ENCODE results near the gene OCEL1.

DNA sequence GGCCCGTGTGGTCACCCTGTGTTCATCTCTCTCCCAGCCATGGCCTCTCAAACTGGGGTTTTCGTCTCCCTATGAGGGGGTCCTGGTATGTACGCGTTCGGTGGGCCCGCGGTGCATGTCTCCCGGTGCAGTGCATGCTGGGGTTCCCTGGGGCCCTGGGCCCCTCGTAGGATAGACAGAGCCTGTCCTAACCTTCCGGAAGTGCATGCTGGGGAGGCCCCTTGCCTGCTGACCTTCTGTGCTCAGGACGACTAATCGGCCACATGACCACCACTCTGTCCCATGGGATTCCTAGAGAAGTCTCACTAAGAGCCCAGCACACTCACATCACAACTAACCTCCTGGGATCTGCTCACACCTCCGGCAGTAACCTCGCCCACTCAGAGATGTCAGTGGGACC lies 15.7 kb upstream of the OCEL1 start:
- TF ChIP-seq, protein P1, sequence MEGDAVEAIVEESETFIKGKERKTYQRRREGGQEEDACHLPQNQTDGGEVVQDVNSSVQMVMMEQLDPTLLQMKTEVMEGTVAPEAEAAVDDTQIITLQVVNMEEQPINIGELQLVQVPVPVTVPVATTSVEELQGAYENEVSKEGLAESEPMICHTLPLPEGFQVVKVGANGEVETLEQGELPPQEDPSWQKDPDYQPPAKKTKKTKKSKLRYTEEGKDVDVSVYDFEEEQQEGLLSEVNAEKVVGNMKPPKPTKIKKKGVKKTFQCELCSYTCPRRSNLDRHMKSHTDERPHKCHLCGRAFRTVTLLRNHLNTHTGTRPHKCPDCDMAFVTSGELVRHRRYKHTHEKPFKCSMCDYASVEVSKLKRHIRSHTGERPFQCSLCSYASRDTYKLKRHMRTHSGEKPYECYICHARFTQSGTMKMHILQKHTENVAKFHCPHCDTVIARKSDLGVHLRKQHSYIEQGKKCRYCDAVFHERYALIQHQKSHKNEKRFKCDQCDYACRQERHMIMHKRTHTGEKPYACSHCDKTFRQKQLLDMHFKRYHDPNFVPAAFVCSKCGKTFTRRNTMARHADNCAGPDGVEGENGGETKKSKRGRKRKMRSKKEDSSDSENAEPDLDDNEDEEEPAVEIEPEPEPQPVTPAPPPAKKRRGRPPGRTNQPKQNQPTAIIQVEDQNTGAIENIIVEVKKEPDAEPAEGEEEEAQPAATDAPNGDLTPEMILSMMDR (IDR thresholded peaks at IDR 0.05): no peak
- TF ChIP-seq ZFX (IDR thresholded peaks at IDR 0.05; ENCODE audit: borderline replicate concordance): no peak

Measured in 22Rv1 (cell line).